IMR-90 (cell line): ENCODE measurements around the gene TRDN.

Experiments
- CEBPB ChIP-seq: IDR thresholded peaks from 2 replicates; pipeline ENCODE4 v1.6.1; 2012; ENCODE audit warnings: low read depth, low read length, improper control_type of control experiment
- CTCF ChIP-seq: conservative IDR thresholded peaks from 2 replicates; pipeline ENCODE4 v1.5.1; 2012; ENCODE audit warnings: mild to moderate bottlenecking, low read depth, low read length, improper control_type of control experiment
- MAFK ChIP-seq: IDR thresholded peaks from 2 replicates; pipeline ENCODE4 v1.6.1; 2012; ENCODE audit warnings: low read depth, low read length, improper control_type of control experiment
- MXI1 ChIP-seq: IDR thresholded peaks from 2 replicates; pipeline ENCODE4 v1.6.1; 2012; ENCODE audit warnings: low read depth, mild to moderate bottlenecking, low read length, moderate library complexity, borderline replicate concordance
- POLR2A ChIP-seq: IDR thresholded peaks from 2 replicates; pipeline ENCODE4 v1.6.1; 2012; ENCODE audit warnings: mild to moderate bottlenecking, low read depth, low read length

- TF ChIP-seq POLR2A (no peak), MAFK (no peak), CTCF (no peak), CEBPB (no peak), MXI1 (no peak)
These were observed 87.3 kb downstream of the TRDN start for GRCh38 chr6:123549476-123549875.
